Thoracic aorta (tissue), 2 donors: ENCODE measurements around the gene TADA1. TPM values are rescaled to one million over a fixed set of nuclear protein-coding genes. Genes with fewer than 3 reads are reported as not detected.

Experiments
- ATAC-seq: fragments of 150-250 bp; one replicate; pipeline ENCODE4 v1.8.0; 2017; ENCODE audit warnings: low read depth; ENCODE audit not compliant: insufficient number of reproducible peaks, low FRiP score
- DNase-seq: peaks from one replicate; pipeline ENCODE4 v3.0.0-alpha.2; 2020; ENCODE audit warnings: low spot score
- H3K27ac ChIP-seq, 2 donors: fragments of 200-600 bp; sonication (generic); 1 replicate in 1 of 2; 2 replicates in 1 of 2; pipeline ENCODE4 v1.5.1; 2016; ENCODE audit warnings: mild to moderate bottlenecking in 2 of 2, moderate library complexity in 2 of 2
- H3K27me3 ChIP-seq: fragments of 200-600 bp; sonication (generic); replicated peaks from 2 replicates; pipeline ENCODE4 v1.6.0; 2016; ENCODE audit warnings: mild to moderate bottlenecking; ENCODE audit not compliant: insufficient read depth
- H3K36me3 ChIP-seq: fragments of 200-600 bp; sonication (generic); one replicate; pipeline ENCODE4 v1.5.1; 2016
- H3K4me1 ChIP-seq, 2 donors: fragments of 200-600 bp; sonication (generic); 1 replicate in 1 of 2; 2 replicates in 1 of 2; pipeline versions ENCODE4 v1.5.1 to v1.6.0; 2016; ENCODE audit warnings: low read depth in 2 of 2, mild to moderate bottlenecking in 1 of 2; ENCODE audit not compliant: control insufficient read depth in 1 of 2
- H3K4me3 ChIP-seq: fragments of 200-600 bp; sonication (generic); 2 replicates; pipeline ENCODE4 v1.5.1; 2016; ENCODE audit warnings: mild to moderate bottlenecking
- H3K9me3 ChIP-seq: fragments of 200-600 bp; sonication (generic); 2 replicates; pipeline ENCODE4 v1.5.1; 2016
- total RNA-seq, 2 donors: library from RNA; depleted of rRNA; stranded (reverse); fragments of >200 nt; gene quantifications; one replicate each; pipeline versions ENCODE4 v1.1.0 to v1.2.3, GENCODE V29; 2016
- TF ChIP-seq, protein P1 (sequence below): fragments of 200-600 bp; sonication (generic); IDR thresholded peaks from one replicate; pipeline ENCODE4 v1.5.1; 2019; ENCODE audit warnings: antibody characterized with exemption

Gene TADA1
- total RNA-seq, 2 donors from 2014 or later = 5.7 to 6.5 TPM

- Histone ChIP-seq H3K9me3 (no peaks in the 10 kb centered on the region), H3K4me3 (no peak overlapping the region), H3K27me3 (no peaks in the 10 kb centered on the region), H3K27ac (no peak overlapping the region), H3K4me1 (peaks cover 0 to 39% of the 10 kb centered on the region in 2 donors), H3K36me3 (no peaks in the 10 kb centered on the region)
- ATAC-seq (no peak), DNase-seq (no peak)
- TF ChIP-seq, protein P1, sequence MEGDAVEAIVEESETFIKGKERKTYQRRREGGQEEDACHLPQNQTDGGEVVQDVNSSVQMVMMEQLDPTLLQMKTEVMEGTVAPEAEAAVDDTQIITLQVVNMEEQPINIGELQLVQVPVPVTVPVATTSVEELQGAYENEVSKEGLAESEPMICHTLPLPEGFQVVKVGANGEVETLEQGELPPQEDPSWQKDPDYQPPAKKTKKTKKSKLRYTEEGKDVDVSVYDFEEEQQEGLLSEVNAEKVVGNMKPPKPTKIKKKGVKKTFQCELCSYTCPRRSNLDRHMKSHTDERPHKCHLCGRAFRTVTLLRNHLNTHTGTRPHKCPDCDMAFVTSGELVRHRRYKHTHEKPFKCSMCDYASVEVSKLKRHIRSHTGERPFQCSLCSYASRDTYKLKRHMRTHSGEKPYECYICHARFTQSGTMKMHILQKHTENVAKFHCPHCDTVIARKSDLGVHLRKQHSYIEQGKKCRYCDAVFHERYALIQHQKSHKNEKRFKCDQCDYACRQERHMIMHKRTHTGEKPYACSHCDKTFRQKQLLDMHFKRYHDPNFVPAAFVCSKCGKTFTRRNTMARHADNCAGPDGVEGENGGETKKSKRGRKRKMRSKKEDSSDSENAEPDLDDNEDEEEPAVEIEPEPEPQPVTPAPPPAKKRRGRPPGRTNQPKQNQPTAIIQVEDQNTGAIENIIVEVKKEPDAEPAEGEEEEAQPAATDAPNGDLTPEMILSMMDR = no peak
These were observed 1.6 kb downstream of the TADA1 start for GRCh38 chr1:166874464-166874863.

DNA sequence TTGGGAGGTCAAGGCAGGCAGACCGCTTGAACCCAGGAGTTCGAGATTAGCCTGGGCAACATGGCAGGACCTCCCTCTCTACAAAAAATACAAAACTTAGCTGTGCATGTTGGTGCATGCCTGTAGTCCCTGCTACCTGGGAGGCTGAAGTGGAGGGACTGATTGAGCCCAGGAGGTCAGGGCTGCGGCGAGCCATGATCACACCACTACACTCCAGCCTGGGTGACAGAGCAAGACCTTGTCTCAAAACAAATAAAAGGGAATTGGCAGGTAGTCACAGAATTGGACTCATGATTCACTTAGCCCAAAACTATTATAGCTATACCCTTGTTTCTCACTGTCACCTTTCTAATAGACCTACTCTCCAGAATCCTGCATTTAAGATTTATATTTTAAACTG is 5.5 kb downstream of the TADA1 start:
- Histone ChIP-seq H3K4me1 (peaks cover 0 to 44% of the 10 kb centered on the region in 2 donors), H3K27ac (no peak overlapping the region), H3K36me3 (no peaks in the 10 kb centered on the region), H3K27me3 (no peaks in the 10 kb centered on the region), H3K4me3 (no peak overlapping the region), H3K9me3 (no peaks in the 10 kb centered on the region)
- TF ChIP-seq, protein P1 = no peak
- ATAC-seq (no peak), DNase-seq (no peak)

- TF ChIP-seq, protein P1 = no peak
- ATAC-seq = no peak
- no peaks in the 10 kb centered on the region for H3K27me3 ChIP-seq
- H3K4me1 ChIP-seq = peaks cover 0 to 38% of the 10 kb centered on the region in 2 donors
- H3K9me3 ChIP-seq = no peaks in the 10 kb centered on the region
- DNase-seq = no peak
- no peak overlapping the region for H3K4me3 ChIP-seq
- H3K27ac ChIP-seq = no peak overlapping the region
- H3K36me3 ChIP-seq = no peaks in the 10 kb centered on the region
These were observed 6.6 kb downstream of the TADA1 start for GRCh38 chr1:166869318-166870099.

DNA sequence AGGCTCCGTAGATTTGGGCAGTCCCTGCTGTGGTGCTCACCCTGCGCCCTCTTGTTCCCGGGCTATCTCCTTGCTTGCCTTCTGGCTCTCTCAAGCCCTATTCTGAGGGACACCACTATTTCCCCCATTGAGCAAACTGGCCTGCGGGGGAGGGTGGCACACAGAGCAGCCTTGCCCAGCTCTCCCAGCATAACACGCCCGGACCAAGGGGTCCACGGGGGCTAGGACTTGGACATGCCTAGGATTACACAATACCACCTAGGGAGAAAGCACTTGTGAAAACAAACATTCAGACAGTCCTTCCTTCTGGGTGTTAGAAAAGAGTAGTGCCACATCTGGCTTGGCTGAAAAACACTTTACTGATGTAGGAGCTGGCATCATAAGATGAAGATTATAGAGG is 7.4 kb downstream of the TADA1 start:
- no peak for ATAC-seq
- TF ChIP-seq, protein P1 = no peak
- no peaks in the 10 kb centered on the region for H3K36me3 ChIP-seq

GRCh38 chr1:166865926-166866325 is 10.1 kb downstream of the TADA1 start:
- DNase-seq = no peak
- no peak overlapping the region for H3K4me3 ChIP-seq
- ATAC-seq = no peak
- peaks cover 0 to 17% of the 10 kb centered on the region in 2 donors for H3K4me1 ChIP-seq
- TF ChIP-seq, protein P1 = no peak
- no peaks in the 10 kb centered on the region for H3K27me3 ChIP-seq
- H3K9me3 ChIP-seq = no peaks in the 10 kb centered on the region
- peaks cover 16% of the 10 kb centered on the region for H3K36me3 ChIP-seq
- H3K27ac ChIP-seq = peak overlapping the region in 1 of 2 donors; percentile 27

More for the DNA sequence above, 7.4 kb downstream of the TADA1 start:
- no peaks in the 10 kb centered on the region for H3K27me3 ChIP-seq
- no peak overlapping the region for H3K4me3 ChIP-seq
- no peak overlapping the region for H3K27ac ChIP-seq
- DNase-seq = no peak
- H3K4me1 ChIP-seq = peaks cover 0 to 29% of the 10 kb centered on the region in 2 donors
- H3K9me3 ChIP-seq = no peaks in the 10 kb centered on the region
